Trophoblast cell (in vitro differentiated cells and primary cell): ENCODE results near the gene MRAP.

Experiments used
- DNase-seq, 2 donors: peaks; one replicate each; pipeline ENCODE4 v3.0.0-alpha.2; 2016
- H2AFZ ChIP-seq: 2 replicates; pipeline ENCODE4 v1.6.1; 2013; ENCODE audit warnings: low read length, moderate library complexity, mild to moderate bottlenecking; ENCODE audit not compliant: insufficient read depth, poor library complexity
- H2AK5ac ChIP-seq: 2 replicates; pipeline ENCODE4 v1.6.1; 2013; ENCODE audit warnings: mild to moderate bottlenecking, low read length
- H2BK120ac ChIP-seq: 2 replicates; pipeline ENCODE4 v1.6.1; 2013; ENCODE audit warnings: low read length, mild to moderate bottlenecking, moderate library complexity; ENCODE audit not compliant: insufficient read depth, poor library complexity
- H2BK12ac ChIP-seq: 2 replicates; pipeline ENCODE4 v1.6.1; 2013; ENCODE audit warnings: mild to moderate bottlenecking, low read length, moderate library complexity
- H2BK5ac ChIP-seq: 2 replicates; pipeline ENCODE4 v1.6.1; 2013; ENCODE audit warnings: low read length, low read depth, moderate library complexity, mild to moderate bottlenecking; ENCODE audit not compliant: poor library complexity
- H3K14ac ChIP-seq: 2 replicates; pipeline ENCODE4 v1.6.1; 2013; ENCODE audit warnings: mild to moderate bottlenecking, low read length
- H3K18ac ChIP-seq: 2 replicates; pipeline ENCODE4 v1.6.1; 2013; ENCODE audit warnings: mild to moderate bottlenecking, low read length
- H3K23ac ChIP-seq: 2 replicates; pipeline ENCODE4 v1.6.1; 2013; ENCODE audit warnings: low read length
- H3K27ac ChIP-seq: 2 replicates; pipeline ENCODE4 v1.5.1; 2013; ENCODE audit warnings: low read depth, mild to moderate bottlenecking, inconsistent platforms, low read length, moderate library complexity
- H3K27me3 ChIP-seq: 2 replicates; pipeline ENCODE4 v1.6.1; 2013; ENCODE audit warnings: inconsistent platforms, mild to moderate bottlenecking, low read length, moderate library complexity; ENCODE audit not compliant: insufficient read depth
- H3K36me3 ChIP-seq, 2 experiments: 1 replicate in 1 of 2; 2 replicates in 1 of 2; pipeline ENCODE4 v1.6.1; 2013; ENCODE audit warnings: low read length in 2 of 2, mild to moderate bottlenecking in 2 of 2, moderate library complexity in 1 of 2; ENCODE audit not compliant: insufficient read depth in 2 of 2, control insufficient read depth in 1 of 2
- H3K4ac ChIP-seq: 2 replicates; pipeline ENCODE4 v1.6.1; 2013; ENCODE audit warnings: low read depth, mild to moderate bottlenecking, low read length, moderate library complexity
- H3K4me1 ChIP-seq, 2 experiments: 1 replicate in 1 of 2; 2 replicates in 1 of 2; pipeline ENCODE4 v1.6.1; 2013; ENCODE audit warnings: low read length in 2 of 2, mild to moderate bottlenecking in 2 of 2, moderate library complexity in 1 of 2; ENCODE audit not compliant: insufficient read depth in 2 of 2, control insufficient read depth in 1 of 2
- H3K4me2 ChIP-seq: 2 replicates; pipeline ENCODE4 v1.6.1; 2013; ENCODE audit warnings: inconsistent platforms, mild to moderate bottlenecking, low read length, moderate library complexity
- H3K4me3 ChIP-seq: 2 replicates; pipeline ENCODE4 v1.5.1; 2013; ENCODE audit warnings: mild to moderate bottlenecking, low read depth, low read length, inconsistent platforms
- H3K79me1 ChIP-seq: one replicate; pipeline ENCODE4 v1.6.1; 2013; ENCODE audit warnings: low read length
- H3K79me2 ChIP-seq: 2 replicates; pipeline ENCODE4 v1.6.1; 2013; ENCODE audit warnings: low read length, mild to moderate bottlenecking; ENCODE audit not compliant: control insufficient read depth, insufficient read depth, poor library complexity
- H3K9ac ChIP-seq: 2 replicates; pipeline ENCODE4 v1.6.1; 2013; ENCODE audit warnings: mild to moderate bottlenecking, low read length
- H3K9me3 ChIP-seq: 2 replicates; pipeline ENCODE4 v1.6.1; 2013; ENCODE audit warnings: low read depth, mild to moderate bottlenecking, control low read depth, inconsistent platforms, low read length; ENCODE audit not compliant: insufficient read depth
- H4K12ac ChIP-seq: 2 replicates; pipeline ENCODE4 v1.6.1; 2013; ENCODE audit warnings: low read depth, mild to moderate bottlenecking, low read length, moderate library complexity
- H4K8ac ChIP-seq: 2 replicates; pipeline ENCODE4 v1.6.1; 2013; ENCODE audit warnings: low read depth, mild to moderate bottlenecking, low read length, moderate library complexity
- H4K91ac ChIP-seq: one replicate; pipeline ENCODE4 v1.6.1; 2013; ENCODE audit warnings: low read depth, mild to moderate bottlenecking, low read length, moderate library complexity
- WGBS: extraction: QIAGEN DNeasy Blood & Tissue Kit; methylation state at CpG from one replicate; pipeline ENCODE4 v1.1.7; 2013; ENCODE audit warnings: missing lambda C conversion rate; ENCODE audit not compliant: insufficient read length, insufficient coverage; ENCODE audit errors: extremely low coverage; 5-methylcytosine and 5-hydroxymethylcytosine counted together

MRAP gene

GRCh38 chr21:32311621-32312020 is 13.0 kb downstream of the MRAP start:
- H2AFZ ChIP-seq: no peak overlapping the region
- H3K27me3 ChIP-seq: no peaks in the 10 kb centered on the region
- no peak overlapping the region for H2BK5ac ChIP-seq
- no peak for DNase-seq
- H3K27ac ChIP-seq: no peak overlapping the region
- H3K4me1 ChIP-seq: peaks cover 0 to 5% of the 10 kb centered on the region in 2 experiments
- peaks cover 26 to 36% of the 10 kb centered on the region in 2 experiments for H3K36me3 ChIP-seq
- no peak overlapping the region for H4K12ac ChIP-seq
- WGBS: no CpG with 5 or more reads among the region's 9 CpGs
- H4K8ac ChIP-seq: no peak overlapping the region
- H3K79me2 ChIP-seq: no peaks in the 10 kb centered on the region
- H3K4me2 ChIP-seq: no peak overlapping the region
- no peak overlapping the region for H2AK5ac ChIP-seq
- H2BK120ac ChIP-seq: no peak overlapping the region
- H3K79me1 ChIP-seq: no peaks in the 10 kb centered on the region
- no peak overlapping the region for H3K4me3 ChIP-seq
- H4K91ac ChIP-seq: no peak overlapping the region
- no peak overlapping the region for H3K9ac ChIP-seq
- no peak overlapping the region for H3K18ac ChIP-seq
- H3K23ac ChIP-seq: no peak overlapping the region
- H3K4ac ChIP-seq: no peak overlapping the region
- H2BK12ac ChIP-seq: no peak overlapping the region
- peaks cover 3% of the 10 kb centered on the region for H3K9me3 ChIP-seq
- H3K14ac ChIP-seq: no peak overlapping the region

GRCh38 chr21:32312326-32312725 is 13.7 kb downstream of the MRAP start:
- H3K4me1 ChIP-seq: peaks cover 0 to 5% of the 10 kb centered on the region in 2 experiments
- no peak for DNase-seq
- H3K4ac ChIP-seq: no peak overlapping the region
- H3K23ac ChIP-seq: no peak overlapping the region
- H3K4me2 ChIP-seq: no peak overlapping the region
- no peaks in the 10 kb centered on the region for H3K79me2 ChIP-seq
- no peak overlapping the region for H2AK5ac ChIP-seq
- no CpG with 5 or more reads among the region's 5 CpGs for WGBS
- no peak overlapping the region for H2BK5ac ChIP-seq
- H3K36me3 ChIP-seq: peaks cover 33 to 43% of the 10 kb centered on the region in 2 experiments
- H4K91ac ChIP-seq: no peak overlapping the region
- no peak overlapping the region for H3K14ac ChIP-seq
- H3K4me3 ChIP-seq: no peak overlapping the region
- no peak overlapping the region for H3K18ac ChIP-seq
- H4K8ac ChIP-seq: no peak overlapping the region
- no peak overlapping the region for H4K12ac ChIP-seq
- no peaks in the 10 kb centered on the region for H3K79me1 ChIP-seq
- peaks cover 3% of the 10 kb centered on the region for H3K9me3 ChIP-seq
- H3K9ac ChIP-seq: no peak overlapping the region
- H2AFZ ChIP-seq: no peak overlapping the region
- no peaks in the 10 kb centered on the region for H3K27me3 ChIP-seq
- no peak overlapping the region for H3K27ac ChIP-seq
- no peak overlapping the region for H2BK120ac ChIP-seq
- no peak overlapping the region for H2BK12ac ChIP-seq

GRCh38 chr21:32312976-32313375 is 14.3 kb downstream of the MRAP start:
- Histone ChIP-seq H4K91ac (no peak overlapping the region), H2BK120ac (no peak overlapping the region), H3K14ac (no peak overlapping the region), H2AFZ (no peak overlapping the region), H3K36me3 (peaks cover 39 to 49% of the 10 kb centered on the region in 2 experiments), H3K27me3 (no peaks in the 10 kb centered on the region), H3K79me1 (no peaks in the 10 kb centered on the region), H2BK5ac (no peak overlapping the region), H2BK12ac (no peak overlapping the region), H3K23ac (no peak overlapping the region), H3K79me2 (no peaks in the 10 kb centered on the region), H2AK5ac (no peak overlapping the region), H3K9me3 (peaks cover 3% of the 10 kb centered on the region), H3K4me2 (no peak overlapping the region), H3K4me3 (no peak overlapping the region), H4K12ac (no peak overlapping the region), H3K4ac (no peak overlapping the region), H3K9ac (no peak overlapping the region), H4K8ac (no peak overlapping the region), H3K27ac (no peak overlapping the region), H3K18ac (no peak overlapping the region), H3K4me1 (peaks cover 0 to 5% of the 10 kb centered on the region in 2 experiments)
- DNase-seq: no peak
- no CpG with 5 or more reads among the region's 6 CpGs for WGBS

GRCh38 chr21:32314806-32315205 is 16.2 kb downstream of the MRAP start:
- Histone ChIP-seq H3K4me1 (peaks cover 0 to 5% of the 10 kb centered on the region in 2 experiments), H3K4me3 (no peak overlapping the region), H3K14ac (no peak overlapping the region), H3K18ac (no peak overlapping the region), H2AFZ (no peak overlapping the region), H2BK5ac (no peak overlapping the region), H3K79me1 (no peaks in the 10 kb centered on the region), H3K9ac (no peak overlapping the region), H4K91ac (no peak overlapping the region), H3K27me3 (no peaks in the 10 kb centered on the region), H3K9me3 (peaks cover 3% of the 10 kb centered on the region), H3K23ac (no peak overlapping the region), H3K4ac (no peak overlapping the region), H3K36me3 (peaks cover 45 to 58% of the 10 kb centered on the region in 2 experiments), H4K8ac (no peak overlapping the region), H3K4me2 (no peak overlapping the region), H2BK12ac (no peak overlapping the region), H4K12ac (no peak overlapping the region), H3K27ac (no peak overlapping the region), H2BK120ac (no peak overlapping the region), H2AK5ac (no peak overlapping the region), H3K79me2 (no peaks in the 10 kb centered on the region)
- no CpG with 5 or more reads among the region's 16 CpGs for WGBS
- DNase-seq: no peak
